SK-N-SH (cell line): ENCODE data around the gene HSPBP1. TPM values are rescaled to one million over a fixed set of nuclear protein-coding genes. Genes with fewer than 3 reads are reported as not detected.

Experiments
- CTCF ChIA-PET: fragments of 300-600, 350-600 bp; formaldehyde crosslinking; extraction: SDS; loops from one replicate; lab custom pipeline; 2021; lab: Yijun Ruan, JAX
- POLR2A ChIA-PET: fragments of 350-600 bp; sonication (Branson Sonifier 250); formaldehyde crosslinking; extraction: SDS; loops from one replicate; lab custom pipeline; 2020; ENCODE audit warnings: antibody characterized with exemption, inconsistent platforms; lab: Yijun Ruan, JAX
- DNase-seq: peaks from one replicate; pipeline ENCODE4 v3.0.0; 2012
- H2AFZ ChIP-seq: fragments of 200-600 bp; sonication (generic); 2 replicates; pipeline ENCODE4 v1.8.1; 2016; ENCODE audit warnings: antibody characterized with exemption, mild to moderate bottlenecking, low read depth
- H3F3A ChIP-seq: fragments of 200-600 bp; sonication (generic); replicated peaks from 2 replicates; pipeline ENCODE3; 2016; ENCODE audit warnings: antibody characterized with exemption, mild to moderate bottlenecking; ENCODE audit not compliant: insufficient read depth
- H3K27ac ChIP-seq, 2 experiments: fragments of 200-500 bp in 1 of 2; fragments of 200-600 bp in 1 of 2; sonication (Bioruptor generic) in 1 of 2; sonication (generic), shearing (Covaris generic) in 1 of 2; 2 replicates each; pipeline versions ENCODE4 v1.5.1 to v1.6.1; 2014 to 2016; ENCODE audit warnings: low read depth in 2 of 2, inconsistent platforms in 1 of 2, low read length in 1 of 2, mild to moderate bottlenecking in 1 of 2, mixed read lengths in 1 of 2
- H3K27me3 ChIP-seq: fragments of 200-600 bp; sonication (generic), shearing (Covaris generic); 2 replicates; pipeline ENCODE4 v1.6.1; 2016; ENCODE audit warnings: mixed run types; ENCODE audit not compliant: insufficient read depth
- H3K36me3 ChIP-seq, 2 experiments: fragments of 200-500 bp in 1 of 2; fragments of 200-600 bp in 1 of 2; sonication (Bioruptor generic) in 1 of 2; sonication (generic) in 1 of 2; replicated peaks in 1 of 2; 2 replicates each; pipeline versions ENCODE3 to v1.5.1; 2014 to 2016; ENCODE audit warnings: low read length in 1 of 2, mild to moderate bottlenecking in 1 of 2; ENCODE audit not compliant: insufficient read depth in 2 of 2, control insufficient read depth in 1 of 2
- H3K4me1 ChIP-seq, 2 experiments: fragments of 200-500 bp in 1 of 2; fragments of 200-600 bp in 1 of 2; sonication (Bioruptor generic) in 1 of 2; sonication (generic), shearing (Covaris generic) in 1 of 2; 2 replicates each; pipeline versions ENCODE4 v1.5.1 to v1.6.1; 2014 to 2016; ENCODE audit warnings: low read depth in 1 of 2, low read length in 1 of 2, mixed run types in 1 of 2; ENCODE audit not compliant: insufficient read depth in 2 of 2, control insufficient read depth in 1 of 2
- H3K4me2 ChIP-seq: fragments of 200-600 bp; sonication (generic), shearing (Covaris generic); 2 replicates; pipeline ENCODE4 v1.6.1; 2017; ENCODE audit warnings: mixed run types
- H3K4me3 ChIP-seq, 2 experiments: fragments of 200-500 bp in 1 of 2; fragments of 200-600 bp in 1 of 2; sonication (Bioruptor generic) in 1 of 2; sonication (generic), shearing (Covaris generic) in 1 of 2; 2 replicates each; pipeline versions ENCODE4 v1.5.1 to v1.8.1; 2014 to 2016; ENCODE audit warnings: low read depth in 2 of 2, inconsistent platforms in 1 of 2, low read length in 1 of 2, mild to moderate bottlenecking in 1 of 2, mixed read lengths in 1 of 2, moderate library complexity in 1 of 2
- H3K79me2 ChIP-seq: fragments of 200-600 bp; sonication (generic); 2 replicates; pipeline ENCODE4 v1.8.1; 2017; ENCODE audit warnings: mild to moderate bottlenecking; ENCODE audit not compliant: insufficient read depth
- H3K9ac ChIP-seq: fragments of 200-600 bp; sonication (generic); 2 replicates; pipeline ENCODE4 v1.6.1; 2017; ENCODE audit warnings: mixed run types
- H3K9me2 ChIP-seq: fragments of 200-600 bp; sonication (generic); 2 replicates; pipeline ENCODE4 v1.6.1; 2017; ENCODE audit warnings: mixed run types
- H3K9me3 ChIP-seq: fragments of 200-600 bp; sonication (generic); 2 replicates; pipeline ENCODE4 v1.6.1; 2017; ENCODE audit warnings: mixed run types, mild to moderate bottlenecking, moderate library complexity
- H4K20me1 ChIP-seq: fragments of 200-600 bp; sonication (generic); 2 replicates; pipeline ENCODE4 v1.6.1; 2017; ENCODE audit warnings: mild to moderate bottlenecking, mixed run types; ENCODE audit not compliant: insufficient read depth
- ELF1 ChIP-seq: IDR thresholded peaks from 2 replicates; pipeline ENCODE4 v1.4.0; 2012
- FOSL2 ChIP-seq: IDR thresholded peaks from 2 replicates; pipeline ENCODE4 v1.4.0; 2012; ENCODE audit warnings: low read depth, mild to moderate bottlenecking, moderate library complexity, borderline replicate concordance
- FOXJ3 ChIP-seq: sonication (generic); formaldehyde crosslinking; IDR thresholded peaks from 2 replicates; pipeline ENCODE4 v1.5.1; 2020; ENCODE audit warnings: mild to moderate bottlenecking, missing genetic modification reagents
- GABPA ChIP-seq: IDR thresholded peaks from 2 replicates; pipeline ENCODE4 v1.4.0; 2012; ENCODE audit warnings: low read depth, mild to moderate bottlenecking
- GATA2 ChIP-seq: sonication (generic); formaldehyde crosslinking; IDR thresholded peaks from 2 replicates; pipeline ENCODE4 v1.5.0; 2020; ENCODE audit warnings: mild to moderate bottlenecking, missing genetic modification reagents
- MAX ChIP-seq: IDR thresholded peaks from 2 replicates; pipeline ENCODE4 v1.4.0; 2012; ENCODE audit warnings: low read depth
- MEF2A ChIP-seq: IDR thresholded peaks from 2 replicates; pipeline ENCODE4 v1.4.0; 2012; ENCODE audit warnings: low read depth, borderline replicate concordance
- MXI1 ChIP-seq: IDR thresholded peaks from 2 replicates; pipeline ENCODE4 v1.6.1; 2012; ENCODE audit warnings: mild to moderate bottlenecking, low read depth, low read length, improper control_type of control experiment
- RAD21 ChIP-seq: IDR thresholded peaks from 2 replicates; pipeline ENCODE4 v1.6.1; 2012; ENCODE audit warnings: mild to moderate bottlenecking, low read length
- RFX5 ChIP-seq: IDR thresholded peaks from 2 replicates; pipeline ENCODE4 v1.6.1; 2012; ENCODE audit warnings: mild to moderate bottlenecking, improper control_type of control experiment, low read length
- SMC3 ChIP-seq: IDR thresholded peaks from 2 replicates; pipeline ENCODE4 v1.6.1; 2012; ENCODE audit warnings: low read depth, low read length, improper control_type of control experiment
- TAF1 ChIP-seq: IDR thresholded peaks from 2 replicates; pipeline ENCODE4 v1.6.1; 2012; ENCODE audit warnings: low read depth, mild to moderate bottlenecking, low read length, moderate library complexity, borderline replicate concordance
- WGBS: methylation state at CpG from one replicate; pipeline ENCODE4 v1.1.6; 2017; ENCODE audit warnings: low lambda C conversion rate; 5-methylcytosine and 5-hydroxymethylcytosine counted together
- polyA plus RNA-seq, 3 experiments: library from polyadenylated mRNA; depleted of rRNA; stranded (reverse); fragments of >200 nt; gene quantifications; 2 replicates each; pipeline ENCODE4 v1.2.3, GENCODE V29; 2012
- TF ChIP-seq, protein P1 (sequence below): fragments of 150-350 bp; IDR thresholded peaks from 2 replicates; pipeline ENCODE4 v1.6.1; 2016; ENCODE audit warnings: mild to moderate bottlenecking, low read depth, low read length

The HSPBP1 gene
- polyA plus RNA-seq, 1 of the 3 experiments (the other 2 are of a cell fraction), result 55.4 TPM

DNA sequence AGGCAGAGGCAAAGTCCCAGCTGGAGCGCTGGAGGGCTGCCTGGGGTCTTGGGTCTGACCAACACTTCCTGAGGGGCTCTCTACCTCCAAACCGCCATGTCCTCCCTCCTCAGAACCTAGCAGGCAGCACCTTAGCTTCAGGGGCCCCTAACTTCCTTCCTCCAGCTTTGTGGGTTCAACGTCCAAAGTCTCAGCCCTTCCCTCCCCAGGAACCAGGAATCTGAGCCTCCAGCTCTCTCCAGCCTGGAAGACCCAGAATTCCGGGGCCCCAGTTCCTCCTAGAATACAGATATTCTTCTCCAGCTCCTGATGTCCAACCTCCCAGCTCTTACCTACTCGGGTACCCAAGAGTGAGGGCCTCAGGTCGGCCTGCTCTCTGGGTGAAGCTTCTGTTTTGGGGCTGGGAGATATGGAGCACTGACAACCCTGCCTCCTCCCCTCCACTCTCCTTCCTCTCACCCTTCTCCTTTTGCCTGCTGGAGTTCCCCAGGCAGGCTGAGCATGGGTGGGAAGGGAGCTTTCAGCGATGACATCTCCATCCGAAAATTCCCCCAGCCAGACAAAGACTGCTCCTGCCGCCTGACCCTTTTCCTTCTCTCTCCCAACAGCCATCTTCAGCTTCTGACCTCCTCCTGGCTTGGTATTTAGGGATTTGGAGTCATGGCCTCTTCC, 41.7 kb upstream of the HSPBP1 start:
- Histone ChIP-seq H3K9ac (no peak overlapping the region), H3K4me1 (no peaks in the 10 kb centered on the region), H3K36me3 (no peaks in the 10 kb centered on the region), H3K9me3 (no peaks in the 10 kb centered on the region), H3K27ac (no peak overlapping the region), H3K4me3 (no peak overlapping the region), H4K20me1 (no peaks in the 10 kb centered on the region), H3K27me3 (no peaks in the 10 kb centered on the region), H3K4me2 (no peak overlapping the region), H3K9me2 (no peaks in the 10 kb centered on the region), H3K79me2 (no peaks in the 10 kb centered on the region), H2AFZ (no peak overlapping the region)
- DNase-seq, result no peak
- WGBS, result 67% methylated on average over 9 of the region's 9 CpGs
- CTCF ChIA-PET, result interaction anchor here (0.8 to 3.1 kb wide), 5 partner anchors 17 to 180 kb away, joined by 3 to 21 read pairs (median 3); no protein-coding TSS in a partner anchor
- TF ChIP-seq GABPA (no peak), FOXJ3 (CRISPR knock-in tag) (no peak), MXI1 (no peak), FOSL2 (no peak), GATA2 (CRISPR knock-in tag) (no peak), ELF1 (no peak), RFX5 (no peak), MEF2A (no peak), TAF1 (no peak)
- TF ChIP-seq, protein P1, sequence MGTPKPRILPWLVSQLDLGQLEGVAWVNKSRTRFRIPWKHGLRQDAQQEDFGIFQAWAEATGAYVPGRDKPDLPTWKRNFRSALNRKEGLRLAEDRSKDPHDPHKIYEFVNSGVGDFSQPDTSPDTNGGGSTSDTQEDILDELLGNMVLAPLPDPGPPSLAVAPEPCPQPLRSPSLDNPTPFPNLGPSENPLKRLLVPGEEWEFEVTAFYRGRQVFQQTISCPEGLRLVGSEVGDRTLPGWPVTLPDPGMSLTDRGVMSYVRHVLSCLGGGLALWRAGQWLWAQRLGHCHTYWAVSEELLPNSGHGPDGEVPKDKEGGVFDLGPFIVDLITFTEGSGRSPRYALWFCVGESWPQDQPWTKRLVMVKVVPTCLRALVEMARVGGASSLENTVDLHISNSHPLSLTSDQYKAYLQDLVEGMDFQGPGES, result no peak
- TF ChIP-seq, all 33 proteins: peak for 0
- H3F3A ChIP-seq, result no peaks in the 10 kb centered on the region
- POLR2A ChIA-PET, result interaction anchor here (1.0 to 1.3 kb wide), 3 partner anchors 8 to 62 kb away, joined by 3 to 4 read pairs (median 3); no protein-coding TSS in a partner anchor

GRCh38 chr19:55320844-55321419, 41.0 kb upstream of the HSPBP1 start:
- no peak overlapping the region for H3K27ac ChIP-seq
- no peaks in the 10 kb centered on the region for H3F3A ChIP-seq
- no peak overlapping the region for H3K4me2 ChIP-seq
- H3K27me3 ChIP-seq, result no peaks in the 10 kb centered on the region
- TF ChIP-seq RAD21 (no peak), SMC3 (no peak), MAX (no peak), GATA2 (CRISPR knock-in tag) (no peak)
- 91% methylated on average over 8 of the region's 8 CpGs for WGBS
- H4K20me1 ChIP-seq, result no peaks in the 10 kb centered on the region
- POLR2A ChIA-PET, result interaction anchor here (1.0 to 1.1 kb wide), 2 partner anchors 11 to 63 kb away, joined by 3 read pairs; no protein-coding TSS in a partner anchor
- no peaks in the 10 kb centered on the region for H3K9me3 ChIP-seq
- H3K4me3 ChIP-seq, result no peak overlapping the region
- H2AFZ ChIP-seq, result no peak overlapping the region
- CTCF ChIA-PET, result interaction anchor here (1.0 to 3.1 kb wide), 5 partner anchors 18 to 180 kb away, joined by 3 to 21 read pairs (median 5); no protein-coding TSS in a partner anchor
- H3K9ac ChIP-seq, result no peak overlapping the region
- no peaks in the 10 kb centered on the region for H3K9me2 ChIP-seq
- no peaks in the 10 kb centered on the region for H3K79me2 ChIP-seq
- no peaks in the 10 kb centered on the region for H3K4me1 ChIP-seq
- DNase-seq, result no peak
- H3K36me3 ChIP-seq, result no peaks in the 10 kb centered on the region
